GM12892 (cell line): ENCODE measurements around the gene GLRX5.

Source experiments
- POLR2A ChIP-seq: IDR thresholded peaks from 2 replicates; pipeline ENCODE4 v1.6.1; 2011; ENCODE audit warnings: low read depth, low read length, control low read depth
- POLR2AphosphoS5 ChIP-seq: IDR thresholded peaks from 2 replicates; pipeline ENCODE4 v1.6.1; 2011; ENCODE audit warnings: low read depth, low read length, control low read depth
- TAF1 ChIP-seq: IDR thresholded peaks from 2 replicates; pipeline ENCODE4 v1.6.1; 2011; ENCODE audit warnings: low read depth, mild to moderate bottlenecking, control low read depth, low read length, borderline replicate concordance

DNA sequence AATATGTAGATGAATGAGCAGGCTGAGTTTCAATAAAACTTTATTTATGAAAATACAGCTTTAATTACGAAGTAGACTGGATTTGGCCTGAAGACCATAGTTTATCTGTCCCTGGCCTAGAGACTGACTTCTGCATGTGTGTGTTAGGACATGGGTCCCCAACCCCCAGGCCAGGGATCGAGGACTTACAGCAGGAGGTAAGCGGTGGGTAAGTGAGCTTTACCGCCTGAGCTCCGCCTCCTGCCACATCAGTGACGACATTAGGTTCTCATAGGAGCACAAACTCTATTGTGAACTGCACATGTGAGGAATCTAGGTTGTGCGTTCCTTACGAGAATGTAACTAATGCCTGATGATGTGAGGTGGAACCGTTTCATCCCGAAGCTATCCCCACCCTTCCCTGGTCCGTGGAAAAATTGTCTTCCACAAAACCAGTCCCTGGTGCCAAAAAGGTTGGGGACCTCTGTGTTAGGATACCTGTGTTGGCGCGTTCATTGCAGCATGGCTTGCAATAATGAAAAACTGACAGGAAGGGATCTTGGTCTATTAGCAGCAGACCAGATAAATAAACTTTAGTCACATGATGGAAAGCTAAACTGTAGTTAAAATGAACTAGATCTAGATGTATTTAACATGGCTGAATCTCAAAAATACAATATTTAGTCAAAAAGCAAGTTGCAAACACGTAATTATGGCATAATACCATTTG lies 4.1 kb downstream of the GLRX5 start:
- no peak for TF ChIP-seq POLR2A
- TF ChIP-seq POLR2AphosphoS5, result no peak
- no peak for TF ChIP-seq TAF1
